Measurements from ENCODE around the gene BACH2. TPM values are rescaled to one million over a fixed set of nuclear protein-coding genes. Genes with fewer than 3 reads are reported as not detected.

BACH2 gene
- total and polyA plus RNA-seq, 2 experiments from 2014 or later, result 1.6 to 5.7 TPM

DNA sequence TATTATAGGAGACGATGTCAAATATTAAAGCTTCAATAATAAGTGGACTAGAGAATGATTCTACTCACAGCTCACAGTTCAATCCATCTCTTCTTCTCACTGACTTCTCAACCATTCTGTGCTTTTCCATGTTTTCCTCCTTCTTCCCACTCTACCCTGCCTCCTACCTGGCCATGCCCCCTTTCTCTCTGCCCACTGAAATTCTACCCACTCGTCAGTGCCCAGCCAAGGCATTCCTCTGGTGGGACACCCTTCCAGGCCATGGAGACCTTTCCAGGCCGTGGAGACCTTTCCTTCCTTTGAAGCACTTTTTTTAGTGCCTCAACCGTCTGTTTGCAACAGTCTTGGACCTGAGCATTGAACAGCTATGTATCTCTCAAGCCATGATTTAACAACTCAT, 18.5 kb downstream of the BACH2 start:
- Histone ChIP-seq H3K4me3 (no peak overlapping the region), H3K36me3 (ENCODE audit: insufficient read depth) (no peaks in the 10 kb centered on the region), H3K27ac (ENCODE audit: low read depth) (no peak overlapping the region), H4K20me1 (replicated peaks; ENCODE audit: insufficient read depth) (no peaks in the 10 kb centered on the region), H3K79me2 (replicated peaks; ENCODE audit: insufficient read depth) (no peaks in the 10 kb centered on the region), H3K4me2 (no peak overlapping the region), H3K4me1 (ENCODE audit: insufficient read depth) (no peaks in the 10 kb centered on the region), H3F3A (replicated peaks; ENCODE audit: low read depth) (no peaks in the 10 kb centered on the region), H3K9me2 (ENCODE audit: insufficient read depth) (no peaks in the 10 kb centered on the region), H2AFZ (no peak overlapping the region), H3K27me3 (ENCODE audit: insufficient read depth) (no peaks in the 10 kb centered on the region)
- Mint-ChIP-seq H3K27me3 (ENCODE audit: insufficient read depth, low read depth, poor library complexity) (peaks cover 3% of the 10 kb centered on the region), H3K27ac (no peak overlapping the region), H3K4me3 (no peak overlapping the region), H3K9me3 (no peaks in the 10 kb centered on the region), H3K36me3 (ENCODE audit: low read depth) (no peaks in the 10 kb centered on the region), H3K4me1 (no peaks in the 10 kb centered on the region; the same call in 1 of the 3 replicates)
- DNase-seq (ENCODE audit: low spot score) (no peak), ATAC-seq (no peak)
- TF ChIP-seq, protein P1, sequence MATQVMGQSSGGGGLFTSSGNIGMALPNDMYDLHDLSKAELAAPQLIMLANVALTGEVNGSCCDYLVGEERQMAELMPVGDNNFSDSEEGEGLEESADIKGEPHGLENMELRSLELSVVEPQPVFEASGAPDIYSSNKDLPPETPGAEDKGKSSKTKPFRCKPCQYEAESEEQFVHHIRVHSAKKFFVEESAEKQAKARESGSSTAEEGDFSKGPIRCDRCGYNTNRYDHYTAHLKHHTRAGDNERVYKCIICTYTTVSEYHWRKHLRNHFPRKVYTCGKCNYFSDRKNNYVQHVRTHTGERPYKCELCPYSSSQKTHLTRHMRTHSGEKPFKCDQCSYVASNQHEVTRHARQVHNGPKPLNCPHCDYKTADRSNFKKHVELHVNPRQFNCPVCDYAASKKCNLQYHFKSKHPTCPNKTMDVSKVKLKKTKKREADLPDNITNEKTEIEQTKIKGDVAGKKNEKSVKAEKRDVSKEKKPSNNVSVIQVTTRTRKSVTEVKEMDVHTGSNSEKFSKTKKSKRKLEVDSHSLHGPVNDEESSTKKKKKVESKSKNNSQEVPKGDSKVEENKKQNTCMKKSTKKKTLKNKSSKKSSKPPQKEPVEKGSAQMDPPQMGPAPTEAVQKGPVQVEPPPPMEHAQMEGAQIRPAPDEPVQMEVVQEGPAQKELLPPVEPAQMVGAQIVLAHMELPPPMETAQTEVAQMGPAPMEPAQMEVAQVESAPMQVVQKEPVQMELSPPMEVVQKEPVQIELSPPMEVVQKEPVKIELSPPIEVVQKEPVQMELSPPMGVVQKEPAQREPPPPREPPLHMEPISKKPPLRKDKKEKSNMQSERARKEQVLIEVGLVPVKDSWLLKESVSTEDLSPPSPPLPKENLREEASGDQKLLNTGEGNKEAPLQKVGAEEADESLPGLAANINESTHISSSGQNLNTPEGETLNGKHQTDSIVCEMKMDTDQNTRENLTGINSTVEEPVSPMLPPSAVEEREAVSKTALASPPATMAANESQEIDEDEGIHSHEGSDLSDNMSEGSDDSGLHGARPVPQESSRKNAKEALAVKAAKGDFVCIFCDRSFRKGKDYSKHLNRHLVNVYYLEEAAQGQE (IDR thresholded peaks at IDR 0.05; ENCODE audit: unreplicated experiment), result no peak
- TF ChIP-seq ETS1 (IDR thresholded peaks at IDR 0.05) (no peak), CREB1 (CRISPR knock-in tag; IDR thresholded peaks at IDR 0.05; ENCODE audit: low read depth) (no peak), ZNF331 (CRISPR knock-in tag; IDR thresholded peaks at IDR 0.05; ENCODE audit: low read depth) (no peak), JUNB (IDR thresholded peaks at IDR 0.05; ENCODE audit: unreplicated experiment) (no peak), ZNF114 (CRISPR knock-in tag; IDR thresholded peaks at IDR 0.05) (no peak), STAT1 (IDR thresholded peaks at IDR 0.05; ENCODE audit: unreplicated experiment) (no peak), EZH2 (IDR thresholded peaks at IDR 0.05; ENCODE audit: low read depth, unreplicated experiment) (no peak)
- TF ChIP-seq, protein P2, sequence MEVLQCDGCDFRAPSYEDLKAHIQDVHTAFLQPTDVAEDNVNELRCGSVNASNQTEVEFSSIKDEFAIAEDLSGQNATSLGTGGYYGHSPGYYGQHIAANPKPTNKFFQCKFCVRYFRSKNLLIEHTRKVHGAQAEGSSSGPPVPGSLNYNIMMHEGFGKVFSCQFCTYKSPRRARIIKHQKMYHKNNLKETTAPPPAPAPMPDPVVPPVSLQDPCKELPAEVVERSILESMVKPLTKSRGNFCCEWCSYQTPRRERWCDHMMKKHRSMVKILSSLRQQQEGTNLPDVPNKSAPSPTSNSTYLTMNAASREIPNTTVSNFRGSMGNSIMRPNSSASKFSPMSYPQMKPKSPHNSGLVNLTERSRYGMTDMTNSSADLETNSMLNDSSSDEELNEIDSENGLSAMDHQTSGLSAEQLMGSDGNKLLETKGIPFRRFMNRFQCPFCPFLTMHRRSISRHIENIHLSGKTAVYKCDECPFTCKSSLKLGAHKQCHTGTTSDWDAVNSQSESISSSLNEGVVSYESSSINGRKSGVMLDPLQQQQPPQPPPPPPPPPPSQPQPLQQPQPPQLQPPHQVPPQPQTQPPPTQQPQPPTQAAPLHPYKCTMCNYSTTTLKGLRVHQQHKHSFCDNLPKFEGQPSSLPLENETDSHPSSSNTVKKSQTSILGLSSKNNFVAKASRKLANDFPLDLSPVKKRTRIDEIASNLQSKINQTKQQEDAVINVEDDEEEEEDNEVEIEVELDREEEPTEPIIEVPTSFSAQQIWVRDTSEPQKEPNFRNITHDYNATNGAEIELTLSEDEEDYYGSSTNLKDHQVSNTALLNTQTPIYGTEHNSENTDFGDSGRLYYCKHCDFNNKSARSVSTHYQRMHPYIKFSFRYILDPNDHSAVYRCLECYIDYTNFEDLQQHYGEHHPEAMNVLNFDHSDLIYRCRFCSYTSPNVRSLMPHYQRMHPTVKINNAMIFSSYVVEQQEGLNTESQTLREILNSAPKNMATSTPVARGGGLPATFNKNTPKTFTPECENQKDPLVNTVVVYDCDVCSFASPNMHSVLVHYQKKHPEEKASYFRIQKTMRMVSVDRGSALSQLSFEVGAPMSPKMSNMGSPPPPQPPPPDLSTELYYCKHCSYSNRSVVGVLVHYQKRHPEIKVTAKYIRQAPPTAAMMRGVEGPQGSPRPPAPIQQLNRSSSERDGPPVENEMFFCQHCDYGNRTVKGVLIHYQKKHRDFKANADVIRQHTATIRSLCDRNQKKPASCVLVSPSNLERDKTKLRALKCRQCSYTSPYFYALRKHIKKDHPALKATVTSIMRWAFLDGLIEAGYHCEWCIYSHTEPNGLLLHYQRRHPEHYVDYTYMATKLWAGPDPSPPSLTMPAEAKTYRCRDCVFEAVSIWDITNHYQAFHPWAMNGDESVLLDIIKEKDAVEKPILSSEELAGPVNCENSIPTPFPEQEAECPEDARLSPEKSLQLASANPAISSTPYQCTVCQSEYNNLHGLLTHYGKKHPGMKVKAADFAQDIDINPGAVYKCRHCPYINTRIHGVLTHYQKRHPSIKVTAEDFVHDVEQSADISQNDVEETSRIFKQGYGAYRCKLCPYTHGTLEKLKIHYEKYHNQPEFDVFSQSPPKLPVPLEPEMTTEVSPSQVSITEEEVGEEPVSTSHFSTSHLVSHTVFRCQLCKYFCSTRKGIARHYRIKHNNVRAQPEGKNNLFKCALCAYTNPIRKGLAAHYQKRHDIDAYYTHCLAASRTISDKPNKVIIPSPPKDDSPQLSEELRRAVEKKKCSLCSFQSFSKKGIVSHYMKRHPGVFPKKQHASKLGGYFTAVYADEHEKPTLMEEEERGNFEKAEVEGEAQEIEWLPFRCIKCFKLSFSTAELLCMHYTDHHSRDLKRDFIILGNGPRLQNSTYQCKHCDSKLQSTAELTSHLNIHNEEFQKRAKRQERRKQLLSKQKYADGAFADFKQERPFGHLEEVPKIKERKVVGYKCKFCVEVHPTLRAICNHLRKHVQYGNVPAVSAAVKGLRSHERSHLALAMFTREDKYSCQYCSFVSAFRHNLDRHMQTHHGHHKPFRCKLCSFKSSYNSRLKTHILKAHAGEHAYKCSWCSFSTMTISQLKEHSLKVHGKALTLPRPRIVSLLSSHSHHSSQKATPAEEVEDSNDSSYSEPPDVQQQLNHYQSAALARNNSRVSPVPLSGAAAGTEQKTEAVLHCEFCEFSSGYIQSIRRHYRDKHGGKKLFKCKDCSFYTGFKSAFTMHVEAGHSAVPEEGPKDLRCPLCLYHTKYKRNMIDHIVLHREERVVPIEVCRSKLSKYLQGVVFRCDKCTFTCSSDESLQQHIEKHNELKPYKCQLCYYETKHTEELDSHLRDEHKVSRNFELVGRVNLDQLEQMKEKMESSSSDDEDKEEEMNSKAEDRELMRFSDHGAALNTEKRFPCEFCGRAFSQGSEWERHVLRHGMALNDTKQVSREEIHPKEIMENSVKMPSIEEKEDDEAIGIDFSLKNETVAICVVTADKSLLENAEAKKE (CRISPR knock-in tag; IDR thresholded peaks at IDR 0.05), result no peak

All from GM23338 (cell line).